Activated CD4-positive, alpha-beta T cell treated with anti-CD3 and anti-CD28 coated beads, Interleukin-2, amount 50 U/mL, for 48 hours (primary cell): ENCODE measurements around the gene RPL7A.
"Not testable (repeated sequence)": the region's sequence is repeated elsewhere in the genome, so short reads cannot be mapped to it uniquely, and the experiment has no call there.

Experiments
- DNase-seq, 2 experiments: peaks; one replicate each; pipeline ENCODE4 v3.0.0-alpha.2; 2020

Gene RPL7A

DNA sequence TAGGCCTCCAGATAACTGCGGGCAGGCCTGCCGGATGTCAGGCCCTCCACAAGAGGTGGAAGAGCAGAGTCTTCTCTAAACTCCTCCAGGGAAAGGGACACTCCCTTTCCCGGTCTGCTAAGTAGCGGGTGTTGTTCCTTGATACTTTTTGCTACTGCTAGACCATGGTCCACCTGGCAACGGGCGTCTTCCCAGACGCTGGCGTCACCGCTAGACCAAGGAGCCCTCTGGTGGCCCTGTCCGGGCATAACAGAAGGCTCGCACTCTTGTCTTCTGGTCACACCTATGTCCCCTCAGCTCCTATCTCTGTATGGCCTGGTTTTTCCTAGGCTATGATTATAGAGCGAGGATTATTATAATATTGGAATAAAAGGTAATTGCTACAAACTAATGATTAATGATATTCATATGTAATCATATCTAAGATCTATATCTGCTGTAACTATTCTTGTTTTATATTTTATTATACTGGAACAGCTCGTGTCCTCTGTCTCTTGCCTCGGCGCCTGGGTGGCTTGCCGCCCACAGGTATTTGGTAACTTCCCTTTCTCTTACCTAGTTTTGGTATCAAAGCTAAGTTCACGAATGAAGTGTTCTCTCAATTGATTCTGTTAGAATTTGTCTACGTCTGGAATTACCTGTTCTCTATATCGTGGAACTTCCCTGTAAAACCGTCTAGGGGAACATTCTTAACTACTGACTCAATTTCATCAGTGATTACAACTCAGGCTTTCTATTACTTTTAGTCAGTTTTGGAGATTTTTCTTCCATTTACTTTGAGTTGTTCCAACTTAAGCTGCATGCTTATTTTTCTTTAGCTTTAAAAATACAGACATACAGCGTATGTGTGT lies 18.5 kb upstream of the RPL7A start:
- not testable (repeated sequence) for DNase-seq

DNA sequence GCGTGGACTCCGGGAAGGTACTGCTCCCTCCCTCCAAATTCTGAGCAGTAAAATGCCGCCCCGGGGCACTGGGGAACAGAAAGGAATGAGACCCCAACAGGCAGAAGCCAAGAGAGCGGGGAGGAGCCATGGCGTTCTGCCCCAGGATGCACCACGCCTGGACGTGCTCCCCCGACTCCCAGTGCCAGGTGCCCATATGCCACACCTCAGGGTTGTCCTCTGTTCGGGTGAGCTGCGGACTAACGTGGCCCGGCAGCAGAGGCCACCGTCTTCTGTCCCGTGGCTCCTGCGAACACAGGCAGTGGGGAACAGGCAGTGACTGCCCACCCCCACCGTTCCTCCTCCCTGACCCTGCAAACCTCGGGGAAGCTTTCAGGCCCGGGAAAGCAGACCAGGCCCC lies 16.8 kb upstream of the RPL7A start:
- DNase-seq: no peak

DNA sequence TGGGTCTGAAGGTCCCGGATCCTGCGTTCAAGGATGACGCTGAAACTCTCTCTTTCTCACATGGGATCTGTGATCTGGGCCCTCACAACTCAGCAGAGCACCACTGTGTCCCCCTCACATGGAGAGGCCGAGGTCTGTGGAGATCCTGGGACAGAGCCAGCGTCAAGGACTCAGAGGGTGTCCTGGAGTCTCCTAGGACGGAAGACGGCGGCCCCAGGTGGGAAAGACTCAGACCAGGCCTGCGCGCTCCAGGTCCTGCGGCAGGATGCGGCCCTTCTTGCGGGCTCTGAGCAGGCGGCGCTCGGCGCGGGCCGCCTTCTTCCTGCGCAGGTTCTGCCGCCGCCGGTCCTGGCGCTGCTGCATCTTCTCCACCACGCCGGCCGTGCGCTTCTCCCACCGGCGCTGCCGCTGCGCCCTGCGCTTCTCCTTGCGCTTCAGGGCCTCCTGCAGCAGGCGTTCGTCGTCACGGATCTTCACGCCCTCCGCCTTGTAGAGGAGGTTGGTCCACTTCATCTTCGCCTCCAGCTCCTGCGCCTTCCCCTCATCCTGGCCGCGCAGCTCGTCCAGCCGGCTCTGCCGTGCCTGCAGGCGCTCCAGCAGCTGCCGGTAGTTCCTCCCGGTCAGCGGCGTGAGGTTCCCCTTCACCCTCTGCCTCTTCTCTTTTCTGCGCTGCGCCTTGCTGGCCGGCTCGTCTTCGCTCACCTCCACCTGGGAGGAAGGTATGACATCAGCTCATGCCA lies 16.2 kb upstream of the RPL7A start:
- no peak for DNase-seq

DNA sequence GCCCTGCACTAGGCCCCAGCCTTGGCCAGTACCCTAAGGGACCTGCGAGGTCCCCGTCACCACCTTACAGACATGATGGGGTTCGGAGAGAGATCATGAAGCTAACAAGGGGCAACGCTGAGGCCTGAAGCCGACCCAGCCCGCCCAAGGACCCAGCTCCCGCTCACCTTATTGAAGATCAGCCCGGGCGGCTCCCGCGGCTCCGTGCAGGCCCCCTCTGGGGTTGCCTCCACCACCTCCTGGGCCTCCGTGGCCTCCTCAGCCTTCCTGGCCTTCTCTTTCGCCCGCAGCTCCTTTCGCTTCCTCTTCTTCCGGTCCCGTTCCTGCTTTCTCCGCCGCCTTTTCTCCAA lies 15.7 kb upstream of the RPL7A start:
- no peak for DNase-seq

DNA sequence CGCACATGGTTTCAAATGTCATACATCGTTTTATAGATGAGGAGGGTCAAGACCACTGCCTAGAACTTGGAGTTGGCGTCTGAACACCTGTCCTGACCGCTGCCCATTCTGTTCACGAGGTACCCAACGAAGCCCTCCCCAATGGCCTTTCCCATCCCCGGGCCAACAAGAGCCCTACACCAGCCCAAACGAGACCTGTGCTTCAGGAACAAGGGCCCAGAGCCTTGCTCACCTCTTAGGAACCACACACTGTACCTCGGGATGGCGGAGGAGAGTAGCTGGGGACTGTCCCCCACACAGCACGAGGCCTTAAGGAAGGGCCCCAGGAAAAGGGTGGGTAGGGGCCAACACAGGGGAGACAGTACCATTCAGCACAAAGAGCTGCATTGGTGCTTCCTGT lies 15.0 kb upstream of the RPL7A start:
- no peak for DNase-seq

DNA sequence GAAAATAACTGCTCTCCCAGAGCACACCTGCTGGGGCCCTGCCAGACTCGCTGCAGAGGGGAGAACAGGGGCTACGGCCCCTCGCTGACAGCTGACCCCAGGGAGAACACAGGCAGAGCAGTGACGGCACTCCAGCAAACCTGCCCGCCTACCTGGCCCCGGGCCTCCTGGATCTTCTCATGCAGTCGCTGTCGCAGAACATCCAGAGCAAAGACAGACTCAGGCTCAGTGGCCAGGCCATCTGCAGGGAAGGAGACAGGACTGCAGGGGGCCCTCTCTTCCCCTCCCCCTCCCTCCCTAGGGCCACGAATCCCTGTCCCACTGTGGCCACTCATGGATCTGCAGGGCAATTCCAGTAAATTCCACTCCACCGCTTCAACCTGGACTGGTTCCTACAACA lies 14.5 kb upstream of the RPL7A start:
- DNase-seq: no peak

DNA sequence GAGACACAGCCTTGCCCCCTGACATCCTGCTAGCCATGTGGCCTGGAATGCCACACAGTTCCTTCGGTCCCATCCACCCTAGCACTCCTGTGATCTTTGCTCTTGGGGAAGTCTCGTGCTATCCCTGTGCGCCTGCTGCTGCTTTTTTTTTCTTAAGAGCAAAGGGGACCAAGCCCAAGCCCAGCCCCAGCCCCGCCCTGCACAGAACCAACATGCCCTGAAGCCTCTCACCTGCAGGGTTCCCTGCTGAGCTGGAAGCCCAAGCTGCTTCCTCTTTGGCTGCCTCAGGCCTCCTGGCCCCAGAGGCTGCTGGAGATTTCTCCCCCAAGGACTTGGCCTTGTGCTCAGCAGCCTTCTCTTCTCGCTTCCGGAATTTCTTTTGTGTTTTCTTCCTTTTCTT lies 13.9 kb upstream of the RPL7A start:
- DNase-seq: no peak

DNA sequence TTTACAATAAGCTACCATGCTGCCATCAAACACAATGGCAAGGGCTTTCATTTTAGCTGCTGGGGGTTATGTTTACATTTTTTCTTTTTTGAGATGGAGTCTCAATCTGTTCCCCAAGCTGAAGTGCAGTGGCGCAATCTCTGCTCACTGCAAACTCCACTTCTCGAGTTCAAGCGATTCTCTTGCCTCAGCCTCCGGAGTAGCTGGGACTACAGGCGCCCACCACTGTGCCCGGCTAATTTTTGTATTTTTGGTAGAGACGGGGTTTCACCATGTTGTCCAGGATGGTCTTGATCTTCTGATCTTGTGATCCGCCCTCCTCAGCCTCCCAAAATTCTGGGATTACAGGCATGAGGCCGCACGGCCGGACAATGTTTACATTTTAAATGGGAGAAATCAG lies 13.1 kb upstream of the RPL7A start:
- DNase-seq: not testable (repeated sequence)

DNA sequence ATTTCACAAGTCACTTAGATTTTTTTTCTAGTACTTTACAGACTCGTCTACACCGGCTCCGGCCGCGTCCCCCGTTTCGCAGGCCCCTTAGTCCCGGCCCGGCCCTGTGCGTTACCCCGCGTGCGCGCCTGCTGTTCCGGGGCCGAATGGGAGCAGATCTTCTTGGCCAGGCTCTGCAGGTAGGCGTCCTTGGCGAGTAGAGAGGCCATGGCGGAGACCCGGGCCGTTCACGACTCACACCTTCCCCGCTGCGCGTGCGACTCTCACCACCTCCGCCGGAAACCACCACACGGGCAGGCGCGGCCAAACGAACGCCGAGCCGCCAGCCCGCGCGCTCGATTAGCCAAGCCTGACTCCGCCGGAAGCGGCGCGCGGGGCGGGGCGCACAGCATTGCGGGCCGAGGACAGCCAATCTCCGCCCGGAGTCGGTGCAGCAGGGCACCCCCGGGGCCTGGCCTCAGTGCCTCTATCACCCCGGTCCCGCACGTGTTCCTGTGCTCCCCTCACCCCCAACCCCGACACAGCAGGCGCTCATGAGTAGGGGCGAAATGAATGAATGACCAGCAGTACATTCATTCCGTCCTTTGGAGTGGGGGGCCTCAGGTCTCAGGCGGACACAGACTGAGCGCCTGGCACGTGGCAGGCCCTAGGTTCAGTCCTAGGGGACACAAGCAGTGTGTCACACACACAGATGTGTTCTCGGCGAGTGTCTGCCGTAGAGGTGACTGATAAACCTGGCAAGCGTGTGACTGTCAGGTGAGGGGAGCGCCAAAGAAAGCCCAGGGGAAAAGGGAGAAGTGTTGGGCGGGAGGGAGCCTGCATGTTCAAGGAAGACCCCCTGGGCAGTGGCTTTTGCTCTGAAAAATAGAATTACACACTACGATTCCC lies 11.8 kb upstream of the RPL7A start, which contains the start of gene SURF6:
TSS of gene SURF6 (minus strand) at position 265 of the 888 bp plus-strand sequence. CDS start at position 209, 56 bp downstream.
- peak; percentile 93 to 95 for DNase-seq

DNA sequence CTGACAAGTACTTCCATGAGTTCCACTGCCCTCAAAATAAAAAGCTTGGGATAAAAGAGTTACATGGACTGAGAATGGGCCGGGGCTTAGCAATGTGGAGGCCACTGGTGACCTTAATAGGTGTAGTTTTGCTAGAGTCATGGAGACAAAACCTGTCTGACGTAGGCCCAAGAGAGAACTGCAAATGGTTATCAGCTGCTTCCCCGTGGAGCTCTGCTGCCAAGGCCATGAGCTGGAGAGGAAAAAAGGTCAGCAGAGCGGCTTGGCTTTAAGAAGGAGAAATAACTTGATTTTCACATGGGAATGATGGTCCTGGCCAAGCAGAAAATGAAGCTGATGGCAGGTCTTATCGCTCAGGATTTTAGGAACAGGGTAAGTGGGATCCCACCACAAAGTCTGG lies 8.4 kb upstream of the RPL7A start:
- DNase-seq: no peak

DNA sequence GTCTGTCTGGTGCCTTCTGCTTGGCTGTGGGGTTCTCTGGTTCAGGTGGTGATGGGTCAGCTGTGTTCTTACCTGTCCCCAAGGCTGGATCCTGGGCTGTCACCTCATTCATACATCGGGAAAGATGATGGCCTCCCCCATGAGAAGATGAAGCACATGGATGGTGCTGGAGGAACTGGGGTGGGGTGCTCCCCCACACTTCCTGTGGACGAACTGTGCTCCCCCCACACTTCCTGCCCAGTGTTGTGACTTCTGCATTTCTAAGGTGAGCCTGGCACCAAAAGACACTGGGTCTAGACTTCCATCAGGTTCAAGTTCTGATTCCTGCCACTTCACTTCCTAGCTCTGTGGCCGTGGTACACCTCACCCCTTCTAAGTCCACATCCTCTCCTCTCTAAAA lies 7.8 kb upstream of the RPL7A start:
- DNase-seq: no peak

DNA sequence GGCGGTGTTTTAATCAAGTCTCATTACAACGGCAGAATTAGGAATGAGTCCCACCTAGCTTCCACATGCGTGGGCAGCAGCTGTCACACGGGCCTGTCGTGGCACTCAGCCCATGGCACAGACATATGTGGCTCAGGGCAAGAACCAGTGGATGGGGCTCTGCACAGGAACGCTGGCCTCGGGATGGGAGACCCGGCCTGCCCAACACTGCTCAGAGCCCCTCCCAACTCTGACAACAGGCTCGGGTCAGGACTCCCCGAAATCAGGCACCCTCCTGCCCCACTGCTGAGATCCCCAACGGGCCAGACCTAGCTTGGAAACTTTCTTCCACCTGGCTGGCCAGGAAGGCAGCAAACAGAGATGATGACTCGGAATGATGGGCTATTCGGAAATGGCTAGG lies 7.1 kb upstream of the RPL7A start:
- no peak for DNase-seq

DNA sequence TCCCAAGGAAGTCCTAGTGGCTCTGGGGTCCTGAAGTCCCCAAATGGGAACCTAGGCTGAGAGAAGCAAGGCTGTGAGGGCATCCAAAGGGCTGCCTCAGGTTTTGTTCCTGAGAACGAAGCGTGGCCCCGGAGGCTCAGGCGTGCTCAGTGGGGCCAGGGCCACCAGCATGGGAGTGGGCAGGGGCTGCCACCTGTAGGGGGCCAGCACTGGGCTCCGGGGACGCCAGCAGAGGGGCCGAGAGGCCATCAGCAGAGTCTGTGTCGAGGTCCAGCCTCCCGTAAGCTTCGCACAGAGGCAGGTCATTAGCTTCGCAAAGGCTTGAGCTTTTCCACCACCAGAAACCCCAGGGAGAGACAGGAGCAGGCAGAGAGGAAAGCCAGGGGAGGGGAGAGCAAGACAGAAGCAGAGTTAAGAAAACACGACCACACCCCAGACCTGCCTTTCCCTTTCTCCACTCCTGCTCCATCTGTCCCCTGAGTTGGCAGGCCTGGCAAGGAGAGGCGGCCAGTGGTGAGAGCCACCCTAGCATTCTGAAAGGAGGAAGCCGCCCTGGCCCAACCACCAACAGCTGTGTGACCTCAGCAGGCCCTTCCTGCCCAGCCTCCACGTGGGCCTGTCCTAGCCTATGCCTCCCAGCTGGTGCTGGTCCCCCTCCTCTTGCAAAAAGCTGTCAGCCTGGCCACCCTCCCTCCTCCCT lies 6.5 kb upstream of the RPL7A start:
- DNase-seq: no peak

DNA sequence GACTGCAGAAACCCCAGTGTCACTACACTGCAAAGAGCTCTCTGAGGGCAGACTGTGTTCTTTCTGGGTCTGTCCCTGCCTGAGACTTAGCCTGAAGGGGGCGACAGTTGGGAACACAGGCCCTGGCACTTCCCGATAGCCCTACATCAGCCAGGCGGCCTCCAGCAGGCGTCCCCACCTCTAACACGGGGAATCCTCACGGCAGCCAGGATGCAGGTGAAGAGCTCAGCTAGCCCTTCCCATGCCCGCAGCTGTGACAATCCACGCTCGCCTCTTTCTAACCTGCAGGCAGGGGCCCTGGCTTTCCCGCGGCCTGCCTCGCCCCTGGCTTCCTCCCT lies 6.0 kb upstream of the RPL7A start:
- no peak for DNase-seq

DNA sequence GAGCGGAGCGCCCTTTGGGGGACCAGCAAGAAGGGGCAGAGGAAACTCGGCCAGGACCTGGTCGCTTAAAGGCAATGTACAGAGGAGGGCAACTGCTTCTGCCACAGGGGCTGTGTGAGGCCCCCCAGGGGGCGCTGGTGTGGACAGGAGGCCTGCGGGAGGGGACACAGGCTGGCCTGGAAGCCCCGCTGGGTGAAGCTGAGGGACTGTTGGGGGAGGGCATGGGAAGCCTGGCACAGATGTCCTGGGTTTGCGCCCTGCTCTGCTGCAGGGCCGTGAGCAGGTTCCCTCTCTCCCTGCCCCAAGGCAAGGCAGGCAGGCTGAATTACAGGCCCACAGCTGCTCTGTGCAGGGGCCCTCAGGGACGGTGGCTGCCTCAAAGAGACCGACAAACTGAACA lies 5.4 kb upstream of the RPL7A start:
- DNase-seq: no peak

DNA sequence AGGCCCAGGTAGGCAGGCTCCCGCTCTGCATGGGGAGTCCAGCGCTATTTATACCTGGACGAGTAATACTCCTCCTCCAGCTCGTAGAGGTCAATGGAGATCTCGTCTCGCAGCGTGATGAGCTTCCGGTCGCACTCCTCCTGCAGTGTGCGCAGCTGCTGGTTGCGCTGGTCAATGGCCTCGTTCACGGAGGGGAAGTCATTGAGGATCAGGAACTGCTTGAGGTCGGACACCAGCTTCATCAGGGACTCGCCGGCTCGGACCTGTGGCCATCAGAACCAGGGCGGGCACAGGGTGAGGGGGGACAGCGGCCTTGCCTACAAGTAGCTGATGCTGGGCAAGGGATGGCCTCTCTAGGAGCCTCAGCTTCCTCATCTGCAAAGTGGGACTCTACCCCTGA lies 3.9 kb upstream of the RPL7A start:
- DNase-seq: no peak

DNA sequence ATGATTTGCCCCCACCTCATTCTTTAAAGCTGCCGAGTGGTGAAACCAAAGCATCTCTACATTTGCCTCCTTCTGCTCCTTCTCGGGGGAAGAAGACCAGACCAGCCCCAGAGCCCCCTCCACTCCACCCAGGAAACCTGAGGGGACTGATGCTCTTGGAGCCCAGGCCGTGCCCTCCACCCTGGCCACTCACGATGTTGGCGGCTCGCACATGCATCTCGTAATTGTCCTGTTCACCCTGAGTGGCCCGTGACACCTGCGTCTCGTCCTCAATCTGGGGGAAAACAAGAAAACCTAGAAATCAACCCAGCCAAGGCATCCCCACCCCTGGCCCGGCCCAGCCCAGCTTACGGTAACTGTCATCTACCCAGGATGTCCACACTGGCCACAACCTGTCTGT lies 3.0 kb upstream of the RPL7A start:
- DNase-seq: no peak

DNA sequence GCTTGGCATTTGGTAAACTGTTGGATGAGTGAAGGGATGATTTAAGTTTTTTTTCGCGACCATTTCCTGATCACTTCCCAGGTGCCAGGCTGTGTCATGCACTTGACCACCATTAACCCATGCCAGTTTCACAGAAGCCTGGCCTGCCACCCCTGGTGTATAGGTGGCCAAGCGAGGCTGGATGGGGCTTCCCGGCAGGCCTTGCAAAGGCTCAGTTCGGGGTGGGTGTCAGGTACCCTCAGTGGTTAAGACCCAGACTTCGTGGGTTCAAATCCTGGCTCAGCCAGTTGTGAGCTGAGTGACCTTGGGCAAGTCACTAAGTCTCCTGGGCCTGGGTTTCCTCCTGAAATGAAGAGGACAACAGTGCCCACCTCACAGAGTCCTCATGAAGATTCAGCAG lies 2.4 kb upstream of the RPL7A start:
- no peak for DNase-seq

DNA sequence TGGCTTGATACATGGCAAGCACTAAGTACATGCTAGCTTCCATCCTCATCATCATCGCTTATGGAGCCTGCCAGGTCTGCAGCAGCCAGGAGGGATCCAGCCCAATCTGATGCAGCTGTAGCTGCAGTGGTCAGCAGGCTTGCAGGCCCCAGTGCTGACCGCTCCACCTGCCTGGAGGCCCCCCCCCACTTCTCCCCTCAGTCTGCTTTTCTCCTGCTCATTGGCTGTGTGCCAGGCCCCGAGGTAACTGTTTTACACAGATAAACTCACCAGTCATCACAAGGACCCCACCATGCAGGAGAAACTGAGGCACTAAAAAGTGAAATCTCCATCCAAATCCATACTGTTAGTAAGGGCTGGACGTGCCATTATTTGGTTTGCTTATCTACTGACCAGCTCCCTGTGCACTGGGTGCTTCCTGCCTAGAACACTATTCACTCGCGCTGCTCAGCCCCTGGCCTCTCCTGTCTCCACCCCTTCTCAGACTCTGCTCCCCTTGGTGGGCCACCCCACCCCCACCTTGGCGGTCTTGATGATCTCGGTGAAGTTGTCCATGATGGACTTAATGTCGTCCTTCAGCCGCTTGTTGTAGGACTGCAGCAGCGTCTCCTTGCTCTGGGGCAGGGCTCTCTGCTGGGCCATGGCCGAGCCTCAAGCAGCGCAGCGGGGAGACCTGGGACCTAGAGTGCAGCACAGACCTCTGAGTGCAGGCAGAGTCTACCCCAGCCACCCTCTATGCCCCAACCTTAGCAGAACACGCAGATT lies 1.8 kb upstream of the RPL7A start:
- DNase-seq: no peak

DNA sequence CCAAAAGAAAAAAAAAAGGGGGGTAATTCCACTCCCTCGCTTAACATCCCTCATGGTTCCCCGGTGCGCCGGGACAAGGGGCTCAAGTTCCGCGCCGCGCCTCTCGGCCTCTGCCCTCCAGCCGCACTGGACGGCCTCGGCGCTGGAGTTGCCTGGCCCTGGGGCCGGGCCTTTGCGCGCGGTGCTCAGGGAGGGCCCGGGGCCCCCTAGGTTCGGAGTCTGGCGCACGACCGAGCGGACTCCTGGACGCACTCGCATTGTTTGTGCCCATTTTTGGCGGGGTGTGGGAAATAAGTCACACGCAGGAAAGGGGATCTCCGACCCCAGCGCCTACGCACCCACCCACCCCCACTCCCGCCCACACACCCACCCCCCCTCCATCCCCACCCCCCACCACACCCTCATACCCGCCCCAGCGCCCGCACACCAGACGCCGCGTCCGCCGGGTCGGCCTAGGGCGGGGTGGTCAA lies 468 bp upstream of the RPL7A start:
- DNase-seq: peak in 1 of 2 experiments; percentile 51

DNA sequence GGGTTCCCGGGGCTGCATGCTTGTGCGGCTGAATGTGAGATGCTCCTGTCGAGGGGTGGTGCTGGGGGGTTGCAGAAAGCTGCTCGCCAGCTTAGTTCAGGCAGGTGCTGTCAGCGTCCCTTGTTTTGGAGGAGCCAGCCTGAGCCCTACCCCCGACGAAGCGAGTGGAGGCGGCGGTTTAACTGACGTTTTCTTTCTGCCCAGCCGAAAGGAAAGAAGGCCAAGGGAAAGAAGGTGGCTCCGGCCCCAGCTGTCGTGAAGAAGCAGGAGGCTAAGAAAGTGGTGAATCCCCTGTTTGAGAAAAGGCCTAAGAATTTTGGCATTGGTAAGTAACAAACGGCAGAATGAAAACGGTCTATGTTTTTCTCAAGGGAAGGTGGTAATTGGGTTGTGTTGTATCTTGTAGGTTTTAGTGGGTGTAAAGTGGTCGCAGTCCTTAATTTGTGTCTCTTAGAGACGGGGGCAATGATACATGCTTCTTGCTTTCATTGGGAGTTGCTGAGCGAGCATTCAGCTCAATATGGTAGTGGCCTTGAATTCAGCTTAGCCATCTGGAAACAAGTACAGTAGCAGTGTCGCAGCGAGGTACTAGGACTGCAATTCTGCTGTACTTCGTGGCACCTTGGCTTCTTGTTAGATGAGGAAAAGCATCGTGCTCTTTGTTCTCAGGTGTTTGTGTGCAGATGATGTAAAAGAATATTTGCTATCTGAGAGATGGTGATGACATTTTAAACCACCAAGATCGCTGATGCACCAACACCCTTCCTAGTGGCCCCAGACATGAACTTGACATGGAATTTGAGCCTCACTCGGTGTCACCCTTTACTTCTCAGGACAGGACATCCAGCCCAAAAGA lies 928 bp downstream of the RPL7A start:
- no peak for DNase-seq
